GM12865 (cell line): ENCODE data around the gene RASSF7.
"Not testable (repeated sequence)": the region's sequence is repeated elsewhere in the genome, so short reads cannot be mapped to it uniquely, and the experiment has no call there.

Source experiments
- DNase-seq: peaks from one replicate; pipeline ENCODE4 v3.0.0; 2010; ENCODE audit warnings: low read depth
- H3K4me3 ChIP-seq: 2 replicates; pipeline ENCODE4 v1.5.1; 2011; ENCODE audit warnings: mild to moderate bottlenecking, low read depth, low read length, control low read depth
- TF ChIP-seq, protein P1 (sequence below): IDR thresholded peaks from 2 replicates; pipeline ENCODE4 v1.5.1; 2011; ENCODE audit warnings: low read length, control low read depth, low read depth, inconsistent platforms; ENCODE audit not compliant: insufficient read depth; ENCODE audit errors: missing control alignments

RASSF7 gene, protein sequence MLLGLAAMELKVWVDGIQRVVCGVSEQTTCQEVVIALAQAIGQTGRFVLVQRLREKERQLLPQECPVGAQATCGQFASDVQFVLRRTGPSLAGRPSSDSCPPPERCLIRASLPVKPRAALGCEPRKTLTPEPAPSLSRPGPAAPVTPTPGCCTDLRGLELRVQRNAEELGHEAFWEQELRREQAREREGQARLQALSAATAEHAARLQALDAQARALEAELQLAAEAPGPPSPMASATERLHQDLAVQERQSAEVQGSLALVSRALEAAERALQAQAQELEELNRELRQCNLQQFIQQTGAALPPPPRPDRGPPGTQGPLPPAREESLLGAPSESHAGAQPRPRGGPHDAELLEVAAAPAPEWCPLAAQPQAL

DNA sequence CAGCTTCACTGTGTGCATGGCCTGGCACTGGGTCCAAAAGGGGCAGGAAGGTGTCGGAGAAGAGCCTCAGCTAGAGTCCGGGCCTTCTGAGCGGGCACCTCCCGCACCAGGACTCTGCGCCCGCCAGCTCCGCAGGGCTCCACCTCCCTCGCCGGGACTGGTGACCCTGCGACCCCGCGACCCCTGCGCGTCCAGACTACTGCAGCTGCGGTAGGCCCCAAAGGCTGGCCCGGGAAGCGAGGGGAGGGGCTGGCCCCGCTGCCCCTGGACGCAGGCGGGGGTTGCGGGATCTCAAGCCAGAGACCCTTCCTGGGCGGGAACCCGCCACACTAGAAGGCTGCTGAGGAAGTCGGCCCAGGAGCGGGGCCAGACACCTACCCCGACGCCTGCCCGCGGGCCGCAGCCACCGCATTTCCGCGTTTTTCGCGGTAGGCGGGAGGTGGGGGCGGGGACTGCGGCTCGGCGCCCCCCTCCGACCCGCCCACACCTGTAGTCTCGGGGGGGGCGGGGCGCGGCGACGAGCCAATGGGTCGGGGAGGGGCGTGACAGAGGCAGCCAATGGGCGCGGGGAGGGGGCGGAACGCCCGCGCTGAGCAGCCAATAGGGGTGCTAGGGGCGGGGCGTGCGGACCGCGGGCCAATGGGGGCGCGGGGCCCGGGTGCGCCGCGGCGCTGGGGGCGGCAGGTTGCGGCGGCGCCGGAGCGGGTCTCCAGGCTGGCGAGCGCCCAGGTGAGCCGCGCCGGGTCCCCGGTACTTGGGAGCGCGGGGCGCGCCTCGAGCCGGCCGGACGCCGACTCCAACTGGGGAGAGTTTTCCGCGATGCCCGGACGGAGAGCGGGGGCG, at the start of gene RASSF7, which contains the start of gene LMNTD2:
Gene RASSF7 (plus strand): TSS at position 666 of the 843 bp plus-strand sequence. CDS start 799 bp downstream, outside the sequence.
Gene LMNTD2 (minus strand): TSS at position 434 of the 843 bp plus-strand sequence. CDS start 22 bp downstream, at position 412.
- peak within 1 kb of the TSS; percentile 66 for H3K4me3 ChIP-seq
- peak; percentile 96 for DNase-seq
- TF ChIP-seq, protein P1, sequence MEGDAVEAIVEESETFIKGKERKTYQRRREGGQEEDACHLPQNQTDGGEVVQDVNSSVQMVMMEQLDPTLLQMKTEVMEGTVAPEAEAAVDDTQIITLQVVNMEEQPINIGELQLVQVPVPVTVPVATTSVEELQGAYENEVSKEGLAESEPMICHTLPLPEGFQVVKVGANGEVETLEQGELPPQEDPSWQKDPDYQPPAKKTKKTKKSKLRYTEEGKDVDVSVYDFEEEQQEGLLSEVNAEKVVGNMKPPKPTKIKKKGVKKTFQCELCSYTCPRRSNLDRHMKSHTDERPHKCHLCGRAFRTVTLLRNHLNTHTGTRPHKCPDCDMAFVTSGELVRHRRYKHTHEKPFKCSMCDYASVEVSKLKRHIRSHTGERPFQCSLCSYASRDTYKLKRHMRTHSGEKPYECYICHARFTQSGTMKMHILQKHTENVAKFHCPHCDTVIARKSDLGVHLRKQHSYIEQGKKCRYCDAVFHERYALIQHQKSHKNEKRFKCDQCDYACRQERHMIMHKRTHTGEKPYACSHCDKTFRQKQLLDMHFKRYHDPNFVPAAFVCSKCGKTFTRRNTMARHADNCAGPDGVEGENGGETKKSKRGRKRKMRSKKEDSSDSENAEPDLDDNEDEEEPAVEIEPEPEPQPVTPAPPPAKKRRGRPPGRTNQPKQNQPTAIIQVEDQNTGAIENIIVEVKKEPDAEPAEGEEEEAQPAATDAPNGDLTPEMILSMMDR: no peak

DNA sequence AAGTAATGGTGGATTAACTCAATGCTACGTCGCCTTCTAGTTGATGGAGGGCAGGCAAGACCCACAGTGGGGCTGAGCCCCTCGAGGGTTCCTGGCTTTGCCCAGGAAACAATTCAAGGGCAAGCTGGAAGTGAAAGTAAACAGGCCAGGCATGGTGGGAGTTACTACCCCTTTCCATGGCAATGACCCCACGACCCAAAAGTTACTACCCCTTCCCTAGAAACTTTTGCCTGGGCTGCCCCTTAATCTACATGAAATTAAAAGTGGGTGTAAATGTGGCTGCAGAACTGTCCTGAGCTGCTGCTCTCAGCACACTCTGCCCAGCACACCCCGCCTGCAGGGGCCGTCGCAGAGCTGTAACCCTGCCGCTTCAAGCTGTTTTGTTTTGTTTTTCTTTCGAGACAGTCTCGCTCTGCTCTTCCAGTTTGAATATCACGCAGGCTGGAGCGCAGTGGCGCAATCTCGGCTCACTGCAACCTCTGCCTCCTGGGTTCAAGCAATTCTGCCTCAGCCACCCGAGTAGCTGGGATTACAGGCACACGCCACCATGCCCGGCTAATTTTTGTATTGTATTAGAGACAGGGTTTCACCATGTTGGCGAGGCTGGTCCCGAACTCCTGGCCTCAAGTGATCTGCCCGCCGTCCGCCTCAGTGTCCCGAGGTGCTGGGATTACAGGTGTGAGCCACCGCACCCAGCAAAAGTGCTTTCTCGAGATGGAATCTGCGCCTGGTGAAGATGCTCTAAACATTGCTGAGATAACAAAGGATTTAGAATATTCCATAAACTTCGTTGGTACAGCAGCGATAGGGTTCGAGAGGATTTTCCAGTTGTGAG, 47.8 kb upstream of the RASSF7 start:
- TF ChIP-seq, protein P1: no peak
- no peak overlapping the region for H3K4me3 ChIP-seq
- DNase-seq: no peak

DNA sequence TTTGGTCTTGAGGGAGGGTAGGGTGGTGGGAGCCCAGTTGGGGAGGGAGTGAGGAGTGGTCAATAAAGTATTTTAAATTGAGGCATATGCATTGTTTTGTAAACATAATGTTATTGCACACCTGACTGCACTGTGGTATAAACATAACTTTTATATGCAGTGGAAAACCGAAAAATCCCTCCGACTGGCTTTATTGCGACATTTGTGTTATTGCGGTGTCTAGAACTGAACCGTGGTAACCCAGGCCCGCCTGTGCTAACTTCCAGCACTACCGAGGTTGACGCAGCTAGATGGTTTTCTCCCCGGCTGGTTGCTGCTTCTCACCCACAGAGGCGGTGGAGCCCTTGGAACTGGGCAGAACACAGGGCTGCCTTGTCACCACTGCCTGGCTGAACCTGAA, 46.2 kb upstream of the RASSF7 start:
- H3K4me3 ChIP-seq: no peak overlapping the region
- no peak for DNase-seq
- TF ChIP-seq, protein P1: no peak

DNA sequence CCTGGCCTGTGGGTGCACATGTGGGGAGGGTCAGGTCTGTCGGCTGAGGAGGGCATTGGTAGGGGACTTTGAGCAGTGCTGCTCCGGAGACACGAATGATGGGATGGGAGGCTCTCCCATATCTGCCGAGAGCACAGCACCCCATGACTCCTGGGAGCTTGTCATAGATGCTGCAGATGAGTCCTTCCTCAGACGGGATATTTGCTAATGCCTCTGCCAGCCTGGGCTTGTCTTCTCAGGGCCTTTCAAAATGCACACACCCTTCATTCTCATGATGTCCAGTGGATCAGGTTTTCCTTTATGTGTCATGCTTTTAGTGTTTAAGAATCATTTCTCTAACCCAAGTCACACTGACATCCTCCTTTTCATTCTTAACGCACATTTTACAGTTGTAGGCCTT, 45.6 kb upstream of the RASSF7 start:
- TF ChIP-seq, protein P1: no peak
- no peak for DNase-seq

DNA sequence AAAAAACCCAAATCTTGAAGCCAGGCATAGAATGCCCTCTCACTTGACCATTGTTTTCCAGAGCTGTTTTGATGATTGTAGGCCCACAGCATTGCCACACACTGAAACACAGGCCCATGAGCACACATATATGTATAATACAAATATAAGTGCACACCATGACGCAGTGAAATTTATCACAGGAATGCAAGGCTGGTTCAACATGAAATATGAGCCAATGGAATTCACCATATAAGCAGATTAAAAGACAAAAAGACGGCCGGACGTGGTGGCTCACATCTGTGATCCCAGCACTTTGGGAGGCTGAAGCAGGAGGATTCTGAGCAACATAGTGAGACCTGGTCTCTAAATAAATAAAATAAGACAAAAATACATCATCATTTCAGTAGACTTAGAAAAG, 44.4 kb upstream of the RASSF7 start:
- TF ChIP-seq, protein P1: no peak
- H3K4me3 ChIP-seq: no peak overlapping the region
- DNase-seq: no peak

More for the DNA sequence above, 45.6 kb upstream of the RASSF7 start:
- H3K4me3 ChIP-seq: no peak overlapping the region

DNA sequence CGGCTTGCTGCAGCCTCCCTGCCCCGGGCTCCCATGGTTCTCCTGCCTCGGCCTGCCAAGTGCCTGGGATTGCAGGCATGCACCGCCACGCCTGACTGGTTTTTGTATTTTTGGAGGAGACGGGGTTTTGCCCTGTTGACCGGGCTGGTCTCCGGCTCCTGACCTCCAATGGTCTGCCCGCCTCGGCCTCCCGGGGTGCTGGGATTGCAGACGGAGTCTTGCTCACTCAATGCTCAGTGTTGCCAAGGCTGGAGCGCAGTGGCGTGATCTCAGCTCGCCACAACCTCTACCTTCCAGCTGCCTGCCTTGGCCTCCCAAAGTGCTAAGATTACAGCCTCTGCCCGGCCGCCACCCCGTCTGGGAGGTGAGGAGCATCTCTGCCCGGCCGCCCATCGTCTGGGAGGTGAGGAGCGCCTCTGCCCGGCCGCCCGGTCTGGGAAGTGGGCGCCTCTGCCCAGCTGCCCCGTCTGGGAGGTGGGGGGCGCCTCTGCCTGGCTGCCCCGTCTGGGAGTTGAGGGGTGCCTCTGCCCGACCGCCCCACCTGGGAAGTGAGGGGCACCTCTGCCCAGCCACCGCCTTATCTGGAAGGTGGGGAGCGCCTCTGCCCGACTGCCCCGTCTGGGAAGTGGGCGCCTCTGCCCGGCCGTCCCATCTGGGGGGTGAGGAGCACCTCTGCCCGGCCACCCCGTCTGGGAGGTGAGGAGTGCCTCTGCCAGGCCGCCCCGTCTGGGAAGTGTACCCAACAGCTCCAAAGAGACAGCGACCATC, 43.7 kb upstream of the RASSF7 start:
- not testable (repeated sequence) for H3K4me3 ChIP-seq, DNase-seq
